ENCODE measurements around the gene RGL2. TPM values are rescaled to one million over a fixed set of nuclear protein-coding genes. Genes with fewer than 3 reads are reported as not detected.
"Not testable (repeated sequence)": the region's sequence is repeated elsewhere in the genome, so short reads cannot be mapped to it uniquely, and the experiment has no call there.

The RGL2 gene
- polyA plus RNA-seq, 1 donor: 54.4 TPM

DNA sequence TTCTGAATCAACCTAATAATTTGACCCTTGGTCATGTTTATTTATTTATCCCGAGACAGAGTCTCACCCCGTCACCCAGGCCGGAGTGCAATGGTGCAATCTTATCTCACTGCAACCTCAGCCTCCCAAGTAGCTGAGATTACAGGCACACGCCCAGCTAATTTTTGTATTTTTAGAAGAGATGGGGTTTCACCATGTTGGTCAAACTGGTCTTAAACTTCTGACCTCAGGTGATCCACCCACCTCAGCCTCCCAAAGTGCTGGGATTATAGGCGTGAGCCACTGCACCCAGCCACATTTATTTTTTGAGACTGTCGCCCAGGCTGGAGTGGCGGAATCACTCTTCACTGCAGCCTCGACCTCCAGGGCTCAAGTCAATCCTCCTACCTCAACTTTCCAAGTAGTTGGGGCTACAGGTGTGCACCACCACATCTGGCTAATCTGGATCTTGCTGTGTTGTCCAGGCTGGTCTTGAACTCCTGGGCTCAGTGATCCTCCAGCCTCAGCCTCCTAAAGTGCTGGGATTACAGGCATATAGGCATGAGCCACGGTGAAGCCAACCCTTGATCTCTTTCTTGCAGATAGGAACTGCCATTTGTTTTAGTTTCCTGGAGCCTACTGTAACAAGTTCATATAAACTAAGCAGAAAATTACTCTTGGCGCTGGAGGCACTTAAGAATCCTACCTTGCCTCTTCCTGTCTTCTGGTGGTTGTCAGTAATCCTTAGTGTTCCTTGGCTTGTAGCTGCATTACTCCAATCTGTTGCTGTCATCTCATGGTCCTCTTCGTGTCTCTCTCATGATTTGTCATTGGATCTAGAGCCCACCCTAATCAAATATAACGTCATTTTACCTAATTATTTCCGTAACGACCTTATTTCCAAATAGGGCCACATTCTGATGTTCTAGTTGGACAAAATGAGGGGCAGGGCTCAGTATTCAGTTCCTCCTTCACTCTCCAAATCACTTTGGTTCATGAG lies 24.5 kb downstream of the RGL2 start:
- DNase-seq (ENCODE audit: low read depth): no peak

DNA sequence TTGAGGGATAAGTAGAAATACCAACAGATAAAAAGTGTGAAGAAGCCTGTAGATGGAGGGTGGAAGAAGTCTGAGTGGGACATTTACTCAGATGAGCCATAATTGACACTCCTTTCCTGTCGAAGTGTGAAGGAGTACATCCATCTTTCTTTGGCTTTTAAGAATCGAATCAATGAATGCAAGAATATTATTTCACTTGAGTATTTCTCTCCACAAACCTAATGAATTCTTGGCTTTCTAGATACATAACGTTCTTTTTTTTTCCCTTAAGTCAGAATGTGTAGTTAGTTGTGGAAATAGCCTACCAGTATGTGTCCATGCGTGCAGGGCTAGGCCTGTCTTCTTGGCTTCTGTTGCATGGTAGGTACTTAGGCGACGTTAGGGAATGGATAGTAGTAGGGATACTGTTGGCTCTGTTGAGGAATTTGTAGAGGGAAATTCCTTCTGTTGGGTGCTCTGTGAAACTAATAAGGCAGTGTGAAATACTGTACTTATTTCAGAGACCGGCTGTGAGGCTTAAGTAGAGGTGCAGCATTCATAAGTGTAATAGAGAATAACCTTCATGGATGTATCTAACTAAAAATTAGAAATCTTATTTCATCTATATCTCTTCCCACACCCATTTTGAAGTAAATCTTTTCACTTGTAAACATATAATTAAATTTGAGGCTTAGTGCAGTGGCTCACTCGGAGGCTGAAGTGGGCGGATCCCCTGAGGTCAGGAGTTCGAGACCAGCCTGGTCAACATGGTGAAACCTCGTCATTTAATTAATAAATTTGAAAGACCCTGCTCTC lies 25.4 kb downstream of the RGL2 start:
- DNase-seq (ENCODE audit: low read depth): no peak

DNA sequence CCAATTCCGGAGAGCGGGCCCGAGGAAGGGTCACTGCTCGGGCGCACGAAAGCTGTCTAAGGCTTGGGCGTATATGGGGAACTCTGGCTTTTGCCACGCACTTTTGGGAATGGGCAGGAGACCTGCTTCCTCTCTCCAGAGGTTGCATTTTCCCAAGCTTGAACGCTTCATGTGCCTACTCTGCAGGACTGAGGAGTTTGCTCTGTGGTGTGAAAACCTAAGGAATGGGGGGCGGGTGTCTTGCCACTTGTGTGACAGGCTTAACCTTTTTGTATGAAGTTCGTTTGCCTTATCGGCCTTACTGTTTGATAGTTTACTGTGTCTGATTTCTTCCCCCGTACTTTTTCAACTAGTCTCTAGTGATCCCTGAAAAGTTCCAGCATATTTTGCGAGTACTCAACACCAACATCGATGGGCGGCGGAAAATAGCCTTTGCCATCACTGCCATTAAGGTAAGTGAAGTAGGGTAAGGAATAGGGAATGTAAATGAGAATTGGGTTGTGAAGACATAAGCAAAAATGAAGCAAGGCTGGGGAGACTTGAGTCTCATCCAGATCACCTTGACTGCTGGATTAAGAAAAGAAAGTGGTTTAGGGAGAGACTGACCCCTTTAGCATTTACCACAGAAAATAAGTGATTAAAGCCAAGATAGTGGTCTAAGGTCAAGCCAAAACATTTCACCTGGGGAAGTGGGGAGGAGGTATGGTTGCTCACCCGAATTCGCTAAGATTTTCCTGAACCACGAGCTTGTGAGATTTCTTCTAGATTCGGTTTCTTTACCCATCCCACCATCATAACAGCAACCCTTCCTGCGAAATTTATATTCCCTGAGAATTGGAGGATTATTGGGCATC lies 26.2 kb downstream of the RGL2 start:
- DNase-seq (ENCODE audit: low read depth): no peak

DNA sequence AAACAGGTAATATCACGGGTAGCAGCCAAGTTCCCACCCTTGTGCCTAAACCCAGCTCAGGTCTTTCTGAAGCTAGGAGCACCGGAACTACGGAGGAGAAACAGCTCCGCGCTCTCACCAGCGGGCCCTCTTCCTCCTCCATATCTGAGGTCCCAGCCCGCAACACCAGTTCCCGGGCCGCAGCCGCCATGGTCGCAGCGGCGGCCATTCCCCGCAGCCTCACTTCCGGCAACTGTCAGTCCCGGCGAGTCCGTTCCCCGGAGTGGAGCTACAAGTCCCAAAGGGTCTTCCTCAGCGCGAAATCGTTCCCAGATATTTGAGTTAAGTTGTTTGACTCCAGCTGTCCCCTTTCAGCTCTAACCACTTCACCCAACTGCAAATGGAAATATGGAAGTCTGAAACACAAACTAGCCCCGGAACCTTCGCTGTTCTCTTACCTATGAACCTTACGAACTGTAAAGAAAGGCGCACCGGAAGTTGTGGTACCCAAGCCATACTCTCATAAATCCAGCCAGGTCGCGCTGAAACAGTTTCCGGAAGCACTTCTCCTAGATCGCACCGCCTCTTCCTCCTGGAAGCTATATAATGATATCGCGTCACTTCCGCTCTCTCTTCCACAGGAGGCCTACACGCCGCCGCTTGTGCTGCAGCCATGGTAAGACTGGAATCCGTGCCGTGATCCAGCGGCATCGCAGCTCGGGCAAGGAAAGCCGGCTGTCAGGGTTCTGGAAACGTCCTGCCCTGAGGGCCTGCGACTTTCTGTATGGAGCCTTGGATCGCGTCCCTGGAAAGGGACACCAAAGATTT lies 27.1 kb downstream of the RGL2 start, which contains the start of the genes RPS18 and VPS52:
TSS of gene RPS18 (plus strand) at position 608 of the 807 bp plus-strand sequence. CDS start at position 653, 45 bp downstream.
TSS of gene VPS52 (minus strand) at position 409 of the 807 bp plus-strand sequence. CDS start at position 208, 201 bp downstream.
- DNase-seq (ENCODE audit: low read depth): peak; percentile 99

DNA sequence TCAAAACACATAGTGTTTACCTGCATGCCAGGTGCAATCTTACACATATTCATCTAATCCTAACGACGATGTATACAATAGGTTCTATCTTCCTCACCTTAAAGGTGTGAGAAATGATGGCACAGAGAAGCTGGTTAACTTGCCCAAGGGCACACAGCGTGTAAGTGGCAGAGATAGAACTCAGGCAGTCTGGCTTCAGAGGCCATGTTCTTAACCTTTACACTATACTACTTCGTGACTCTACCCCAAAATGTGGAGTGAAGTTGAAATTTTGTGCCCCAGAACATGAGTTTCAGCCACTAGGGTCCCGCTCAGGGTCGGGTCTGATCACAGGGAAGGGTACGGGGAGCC lies 27.6 kb downstream of the RGL2 start:
- no peak for DNase-seq (ENCODE audit: low read depth)

DNA sequence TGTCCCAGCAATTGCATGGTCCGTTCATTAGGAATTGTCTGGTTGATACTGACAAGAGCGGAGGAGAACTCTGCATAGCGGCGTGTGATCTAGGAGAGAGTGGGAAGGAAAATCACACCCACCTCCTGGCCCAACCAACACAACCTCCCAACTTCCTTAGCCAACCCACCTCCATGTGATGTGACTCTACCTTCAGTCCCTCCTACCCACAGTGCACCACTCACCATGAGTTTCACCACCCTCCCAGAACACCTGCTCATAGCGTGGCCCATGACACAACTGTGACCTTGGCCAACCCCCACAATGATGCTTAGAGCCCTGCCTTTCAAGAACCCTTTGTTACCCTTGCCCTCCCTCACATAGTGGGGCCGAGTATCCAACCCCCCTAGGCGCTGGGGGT lies 34.7 kb downstream of the RGL2 start:
- DNase-seq (ENCODE audit: low read depth): no peak

DNA sequence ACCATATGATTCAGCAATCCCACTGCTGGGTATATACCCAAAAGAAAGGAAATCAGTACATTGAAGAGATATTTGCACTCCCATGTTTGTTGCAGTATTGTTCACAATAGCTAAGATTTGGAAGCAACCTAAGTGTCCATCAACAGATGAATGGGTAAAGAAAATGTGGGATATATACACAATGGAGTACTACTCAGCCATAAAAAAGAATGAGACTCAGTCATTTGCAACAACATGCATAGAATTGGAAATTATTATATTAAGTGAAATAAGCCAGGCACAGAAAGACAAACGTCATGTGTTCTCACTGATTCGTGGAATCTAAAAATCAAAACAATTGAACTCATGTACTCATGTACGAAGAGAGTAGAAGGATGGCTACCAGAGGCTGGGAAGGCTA lies 36.3 kb downstream of the RGL2 start:
- not testable (repeated sequence) for DNase-seq (ENCODE audit: low read depth)

DNA sequence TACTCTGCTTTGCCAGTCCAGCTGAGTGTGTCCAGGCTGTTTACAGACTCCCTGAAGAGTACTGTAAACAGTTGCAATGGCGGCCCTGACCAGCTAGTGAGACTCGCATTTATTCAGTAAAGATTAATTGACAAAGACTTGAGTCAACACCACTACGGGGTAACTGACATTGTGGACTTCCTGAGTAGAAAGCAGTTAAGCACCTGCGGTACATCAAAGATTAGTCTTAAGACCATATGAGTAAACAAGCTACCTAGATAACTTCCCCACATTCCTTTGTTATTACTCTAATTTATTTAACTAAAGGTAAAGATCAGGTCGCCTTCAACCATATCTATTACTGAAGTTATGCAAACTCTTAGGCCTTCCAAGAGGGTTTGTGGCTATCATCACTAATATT lies 39.7 kb downstream of the RGL2 start:
- DNase-seq (ENCODE audit: low read depth): no peak

DNA sequence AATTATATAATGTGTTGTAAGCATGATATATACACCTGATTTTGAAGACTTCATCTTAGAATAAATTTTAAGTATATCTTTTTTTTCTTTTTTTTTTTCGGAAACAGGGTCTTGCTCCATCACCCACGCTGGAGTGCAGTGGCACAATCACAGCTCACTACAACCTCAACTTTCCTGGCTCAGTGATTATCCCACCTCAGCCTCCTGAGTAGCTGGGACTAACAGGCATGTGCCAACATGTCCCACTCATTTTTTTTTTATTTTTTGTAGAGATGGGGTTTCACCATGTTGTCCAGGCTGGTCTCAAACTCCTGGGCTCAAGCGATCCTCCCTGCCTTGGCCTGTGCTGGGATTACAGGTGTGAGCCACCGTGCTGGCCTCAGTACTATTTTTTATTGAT lies 44.2 kb downstream of the RGL2 start:
- no peak for DNase-seq (ENCODE audit: low read depth)

DNA sequence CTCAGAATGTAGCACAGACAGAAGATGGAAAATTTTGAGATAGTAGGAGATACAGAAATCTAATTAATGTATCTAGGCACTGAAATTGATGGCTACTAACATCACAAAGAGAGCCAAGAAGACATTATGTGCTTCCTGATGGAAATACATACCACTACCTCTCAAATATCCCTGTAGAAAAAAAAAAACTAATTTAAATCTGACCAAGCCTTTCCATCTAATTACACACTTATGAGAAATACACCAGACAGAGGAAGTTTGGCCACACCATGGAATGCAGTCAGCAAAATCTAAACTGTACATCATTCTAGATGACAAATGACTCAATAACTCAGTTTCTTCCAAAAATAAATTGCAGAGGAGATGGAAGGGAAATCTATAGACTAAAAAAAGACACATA lies 46.0 kb downstream of the RGL2 start:
- no peak for DNase-seq (ENCODE audit: low read depth)

DNA sequence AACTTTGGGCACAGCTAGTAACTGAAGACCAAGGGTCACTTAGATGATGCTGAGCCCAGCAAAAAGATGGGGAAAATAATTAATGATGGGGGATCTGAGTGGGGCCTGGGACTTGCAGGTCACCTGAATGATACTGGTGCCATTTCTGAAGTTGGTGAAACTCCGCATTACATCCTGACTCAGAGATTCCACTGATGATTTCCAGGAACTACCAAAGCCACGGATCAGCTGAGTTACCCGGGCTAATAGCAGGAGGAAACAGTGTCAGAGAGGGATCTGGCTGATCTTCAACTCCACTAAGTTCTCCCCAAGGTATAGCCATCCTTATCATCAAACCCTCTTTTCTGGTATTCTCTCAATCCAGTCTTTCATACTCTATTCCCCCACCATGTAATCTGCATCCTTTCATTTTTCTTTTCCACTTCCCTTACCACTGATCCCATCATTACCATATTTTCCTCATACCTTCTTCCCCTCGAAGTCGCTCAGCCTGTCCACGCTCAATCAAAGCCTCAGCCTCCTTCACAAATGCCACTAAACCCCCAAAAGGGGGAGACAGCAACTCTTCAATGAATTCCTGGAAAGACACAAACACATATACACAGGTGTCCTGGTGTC lies 47.2 kb downstream of the RGL2 start:
- DNase-seq (ENCODE audit: low read depth): no peak

DNA sequence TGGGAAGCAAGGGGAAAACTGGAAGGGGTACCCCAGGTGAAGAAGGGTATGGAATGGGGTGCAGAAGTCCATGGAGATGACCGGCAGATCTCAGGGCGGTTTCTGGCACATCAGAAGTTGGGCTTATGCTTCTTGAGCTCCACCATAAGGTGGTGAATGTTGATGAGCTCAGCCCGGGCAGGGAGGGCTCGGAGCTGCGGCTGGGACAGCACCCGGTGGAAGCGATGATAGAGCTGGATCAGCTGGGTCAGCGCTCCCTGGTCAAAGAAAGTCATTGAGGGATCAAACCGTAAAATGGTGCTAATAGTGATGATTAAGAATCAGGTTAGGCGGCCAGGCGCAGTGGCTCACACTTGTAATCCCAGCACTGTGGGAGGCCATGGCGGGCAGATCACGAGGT lies 48.0 kb downstream of the RGL2 start:
- no peak for DNase-seq (ENCODE audit: low read depth)

DNA sequence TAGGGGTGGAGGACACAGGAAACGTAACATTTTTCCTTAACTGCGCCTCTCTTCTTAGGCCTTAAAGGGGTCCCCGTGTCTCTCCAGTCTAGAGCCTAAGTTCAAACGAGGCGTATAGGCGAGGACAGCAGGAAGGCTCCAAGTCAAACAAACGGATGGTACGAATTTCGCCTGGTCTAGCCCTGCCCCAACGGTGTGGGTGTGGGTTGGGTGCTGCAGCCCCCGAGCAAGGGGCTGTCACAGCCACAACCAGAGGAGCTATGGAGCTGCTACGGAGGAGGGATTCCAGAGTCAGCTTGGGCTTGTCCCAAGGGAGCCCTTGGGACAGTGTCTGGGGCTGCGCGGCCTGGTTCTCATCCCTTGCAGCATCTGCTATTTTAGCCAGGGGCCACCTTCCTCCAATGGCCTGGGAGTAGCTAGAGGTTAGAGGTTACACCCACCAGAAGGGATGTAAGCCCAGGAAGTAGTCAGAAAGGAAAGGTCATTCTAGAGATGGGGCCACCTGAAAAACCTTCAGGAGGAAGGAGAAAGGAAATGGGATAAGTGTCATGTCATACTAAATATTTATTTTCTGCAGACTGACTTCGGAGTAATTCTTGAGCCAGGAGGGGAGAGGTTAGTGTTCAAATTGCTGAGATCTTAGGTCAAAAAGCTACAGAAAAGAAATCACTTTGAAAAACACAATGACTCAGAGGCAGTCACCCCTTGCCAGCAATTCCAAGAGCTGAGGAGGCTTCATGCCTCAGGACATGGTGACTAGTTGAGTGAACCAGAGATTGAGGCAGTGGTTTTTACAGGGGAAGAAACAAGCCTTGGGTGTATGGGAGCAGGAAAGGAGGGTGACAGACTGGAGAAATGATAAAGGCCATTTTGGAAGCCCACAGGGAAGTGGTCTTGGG lies 48.8 kb downstream of the RGL2 start:
- DNase-seq (ENCODE audit: low read depth): no peak

DNA sequence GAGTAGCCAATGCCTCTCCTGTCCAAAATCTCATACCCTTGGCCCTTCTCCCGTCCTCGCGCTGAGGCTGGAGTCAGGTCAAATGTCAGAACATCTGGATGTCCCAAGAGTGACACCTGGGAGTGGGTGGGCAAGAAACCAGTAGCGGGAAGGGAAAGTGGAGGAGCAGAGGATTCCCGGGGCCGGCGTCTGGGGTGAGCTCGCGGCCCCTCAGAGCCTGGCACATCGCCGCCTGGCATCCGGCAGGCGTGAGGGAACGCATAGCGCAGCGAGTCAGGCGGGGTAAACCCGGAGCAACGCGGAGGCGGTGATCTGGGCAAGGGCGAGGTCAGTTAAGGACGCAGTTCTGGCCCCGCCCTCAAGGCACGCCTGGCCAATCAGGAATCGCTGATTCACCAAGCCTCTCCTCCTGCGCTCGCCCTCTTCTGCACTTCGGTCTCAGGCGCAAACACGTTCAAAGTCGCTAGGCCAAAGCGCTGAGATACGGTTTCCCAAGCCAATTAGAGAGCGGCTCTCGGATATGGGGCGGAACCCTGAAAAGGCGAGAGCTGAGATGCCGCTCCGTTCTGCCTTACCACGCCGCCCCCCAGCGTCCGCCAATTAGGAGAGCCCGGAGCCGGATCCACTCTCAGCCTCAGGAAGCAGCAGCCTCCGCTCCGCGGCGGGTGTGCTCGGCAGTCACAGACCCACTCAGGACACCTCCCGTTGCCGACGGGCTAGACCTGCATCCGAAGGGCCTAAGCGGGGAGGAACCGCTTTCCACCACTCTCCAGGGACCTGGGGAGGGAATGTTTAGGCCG lies 49.6 kb downstream of the RGL2 start:
- DNase-seq (ENCODE audit: low read depth): peak; percentile 98

DNA sequence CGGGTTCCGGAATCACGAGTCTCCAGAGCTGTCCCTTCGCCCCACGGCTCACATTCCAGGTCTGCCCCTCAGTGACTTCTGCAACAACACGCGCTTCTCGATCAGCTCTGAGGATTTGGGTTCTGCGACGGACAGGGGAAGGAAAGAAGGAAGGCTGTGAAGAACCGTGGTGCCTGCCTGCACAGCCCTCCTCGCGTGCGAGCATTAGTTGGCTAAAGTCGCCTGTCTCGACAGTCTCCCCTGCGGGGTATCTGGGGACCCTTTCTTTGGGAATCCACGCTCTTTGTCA lies 50.2 kb downstream of the RGL2 start:
- no peak for DNase-seq (ENCODE audit: low read depth)

DNA sequence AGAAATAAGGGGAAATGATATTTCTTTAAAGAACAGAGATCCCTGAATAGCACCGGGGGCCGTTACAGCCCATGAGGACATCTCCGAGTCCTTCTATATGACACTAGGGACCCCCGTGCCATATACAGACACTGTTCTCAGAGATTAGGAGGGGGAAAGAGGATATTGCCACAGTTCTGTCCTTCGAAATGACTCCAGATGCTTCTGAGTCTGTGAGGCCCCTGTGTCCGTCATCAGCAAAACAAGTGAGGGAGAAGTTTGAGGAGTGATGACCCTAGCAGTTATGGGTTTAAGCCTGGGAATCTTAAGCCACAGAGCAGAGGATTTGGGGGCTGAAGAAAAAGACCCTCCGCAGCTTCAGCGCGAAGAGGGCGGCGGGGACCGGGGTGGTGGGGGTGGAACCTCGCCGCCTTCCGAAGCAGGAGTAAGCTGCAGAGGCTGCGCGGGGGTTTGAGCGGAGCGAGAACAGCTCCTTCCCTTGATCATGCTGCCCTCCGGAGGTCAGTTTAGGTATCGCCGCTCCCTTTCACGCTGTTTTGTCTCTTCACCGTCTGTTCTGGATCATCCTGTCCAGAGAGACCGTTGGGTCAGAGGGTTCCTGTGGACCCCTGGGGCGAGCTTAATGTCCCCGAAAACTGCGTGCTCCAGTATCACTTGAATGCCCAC lies 50.6 kb downstream of the RGL2 start:
- DNase-seq (ENCODE audit: low read depth): peak; percentile 79

DNA sequence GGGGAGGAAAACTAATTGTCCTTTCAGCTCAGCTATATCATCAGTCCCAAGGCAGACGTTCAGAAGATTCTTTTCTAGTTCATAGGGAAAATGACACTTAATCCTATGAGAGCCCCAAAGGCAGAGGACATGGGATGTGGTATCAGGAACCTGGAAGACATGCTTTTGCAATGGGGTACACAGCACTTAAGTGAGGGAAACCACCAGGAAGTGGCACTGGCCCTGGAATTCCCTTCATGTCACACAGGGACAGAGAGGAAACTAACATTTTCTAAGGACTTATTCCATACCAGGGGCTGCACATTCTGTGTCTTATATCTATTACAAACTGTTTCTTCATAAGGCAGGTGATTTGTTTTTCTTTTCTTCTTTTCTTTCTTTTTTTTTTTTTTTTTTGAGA lies 55.3 kb downstream of the RGL2 start:
- DNase-seq (ENCODE audit: low read depth): no peak

DNA sequence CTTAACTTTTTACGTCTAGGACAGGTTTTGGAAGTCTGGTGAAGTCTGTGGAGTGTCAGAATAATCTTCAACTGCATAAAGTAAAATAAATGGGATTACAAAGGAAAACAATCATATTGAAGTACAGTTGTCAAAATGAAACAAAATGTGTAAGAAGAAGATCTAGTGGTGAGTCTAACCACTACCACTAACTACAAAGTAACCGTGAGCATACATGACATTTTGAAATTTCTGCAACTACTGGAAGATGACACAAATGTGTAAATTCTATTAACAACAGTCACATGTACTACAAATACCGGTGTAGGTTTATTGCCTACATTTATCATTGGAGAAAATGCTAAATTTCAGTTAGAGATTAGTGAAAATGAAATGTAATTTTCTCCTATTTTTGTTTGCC lies 56.8 kb downstream of the RGL2 start:
- no peak for DNase-seq (ENCODE audit: low read depth)

Measured in forelimb muscle (tissue), 1 donor.